PFSK-1 (cell line): ENCODE measurements around the gene TNRC6B.

Source experiments
- FOXP2 ChIP-seq: optimal IDR thresholded peaks from 2 replicates; pipeline ENCODE3; 2011; ENCODE audit warnings: borderline replicate concordance, control low read depth, inconsistent platforms; ENCODE audit not compliant: insufficient read depth; ENCODE audit errors: extremely low read length, extremely low read depth
- POLR2AphosphoS5 ChIP-seq: IDR thresholded peaks from 2 replicates; pipeline ENCODE4 v1.6.1; 2012; ENCODE audit warnings: low read depth, mild to moderate bottlenecking, control low read depth, low read length, moderate library complexity
- REST ChIP-seq, 2 experiments: IDR thresholded peaks; 2 replicates each; pipeline versions ENCODE4 v1.6.1 to v1.8.0; 2011 to 2012; ENCODE audit warnings: low read depth in 2 of 2, low read length in 2 of 2, control low read depth in 1 of 2, inconsistent platforms in 1 of 2, mild to moderate bottlenecking in 1 of 2, moderate library complexity in 1 of 2; ENCODE audit not compliant: insufficient read depth in 1 of 2
- SIN3A ChIP-seq: IDR thresholded peaks from 2 replicates; pipeline ENCODE4 v1.6.1; 2012; ENCODE audit warnings: mild to moderate bottlenecking, low read length, moderate library complexity, borderline replicate concordance; ENCODE audit not compliant: insufficient read depth
- TAF1 ChIP-seq: IDR thresholded peaks from 2 replicates; pipeline ENCODE4 v1.6.1; 2012; ENCODE audit warnings: low read length, control low read depth, borderline replicate concordance; ENCODE audit not compliant: insufficient read depth

The TNRC6B gene

GRCh38 chr22:40204321-40205116 is 26.8 kb downstream of the TNRC6B start:
- no peak for TF ChIP-seq REST (IDR thresholded peaks at IDR 0.05; ENCODE audit: insufficient read depth in 1 of 2, low read depth in 2 of 2, low read length in 2 of 2)
- TF ChIP-seq POLR2AphosphoS5, result no peak
- no peak for TF ChIP-seq SIN3A
- no peak for TF ChIP-seq FOXP2
- no peak for TF ChIP-seq TAF1

- TF ChIP-seq TAF1 (no peak), POLR2AphosphoS5 (no peak), SIN3A (no peak), FOXP2 (no peak), REST (IDR thresholded peaks at IDR 0.05; ENCODE audit: insufficient read depth in 1 of 2, low read depth in 2 of 2, low read length in 2 of 2) (no peak)
Observed at GRCh38 chr22:40206561-40206960, 28.8 kb downstream of the TNRC6B start.

- TF ChIP-seq FOXP2 (no peak), REST (IDR thresholded peaks at IDR 0.05; ENCODE audit: insufficient read depth in 1 of 2, low read depth in 2 of 2, low read length in 2 of 2) (no peak), TAF1 (no peak), SIN3A (no peak), POLR2AphosphoS5 (no peak)
Observed at GRCh38 chr22:40210818-40211217, 33.1 kb downstream of the TNRC6B start.

- TF ChIP-seq POLR2AphosphoS5 (no peak), REST (IDR thresholded peaks at IDR 0.05; ENCODE audit: insufficient read depth in 1 of 2, low read depth in 2 of 2, low read length in 2 of 2) (no peak), SIN3A (no peak), TAF1 (no peak), FOXP2 (no peak)
Observed at GRCh38 chr22:40211476-40212054, 33.8 kb downstream of the TNRC6B start.

GRCh38 chr22:40212121-40212520 is 34.4 kb downstream of the TNRC6B start:
- TF ChIP-seq POLR2AphosphoS5, result no peak
- no peak for TF ChIP-seq REST (IDR thresholded peaks at IDR 0.05; ENCODE audit: insufficient read depth in 1 of 2, low read depth in 2 of 2, low read length in 2 of 2)
- no peak for TF ChIP-seq FOXP2
- no peak for TF ChIP-seq SIN3A
- TF ChIP-seq TAF1, result no peak
